Measurements from ENCODE around the gene NKX1-1. TPM values are rescaled to one million over a fixed set of nuclear protein-coding genes. Genes with fewer than 3 reads are reported as not detected.

The NKX1-1 gene
- total and polyA plus RNA-seq, 9 of the 15 experiments (the other 6 are each of a cell fraction or from before 2014, with no cell fraction given): not detected

- H3K9me3 ChIP-seq (replicated peaks; ENCODE audit: control insufficient read depth, insufficient read depth, low read depth, low read length): no peaks in the 10 kb centered on the region
- H3K79me2 ChIP-seq (ENCODE audit: control insufficient read depth, insufficient read depth, low read length): no peaks in the 10 kb centered on the region
- H4K20me1 ChIP-seq (replicated peaks; ENCODE audit: control insufficient read depth, insufficient read depth, low read length): no peaks in the 10 kb centered on the region; the same call in 1 of the 2 replicates
- peak overlapping the region; percentile 49; the same call in 1 of the 2 replicates for H2AFZ ChIP-seq (ENCODE audit: low read depth, low read length)
- peak overlapping the region; percentile 68 to 97 for H3K9ac ChIP-seq (ENCODE audit: insufficient read depth in 1 of 2, low read depth in 2 of 2, low read length in 2 of 2)
- peak overlapping the region; percentile 76 for H3K4me2 ChIP-seq (ENCODE audit: insufficient read depth, low read length)
- H3K36me3 ChIP-seq (ENCODE audit: control insufficient read depth, insufficient read depth, low read length): no peaks in the 10 kb centered on the region
- in situ Hi-C loops (cut with MboI) (loop anchor here (5.0 kb wide), 1 partner anchor 47 kb away; no protein-coding TSS in a partner anchor), intact Hi-C loops (cut with micrococcal nuclease) (no loop called here)
- BruUV-seq (replicated peaks): no TSS peak
- ChIA-PET CTCF (ENCODE audit: low intra/inter-chr PET ratio) (no interaction called here), POLR2A (interaction anchor here (1.1 to 1.6 kb wide), 2 partner anchors 13 to 260 kb away, joined by 3 to 4 read pairs; no protein-coding TSS in a partner anchor)
- H3K4me1 ChIP-seq (replicated peaks in 1 of 2; ENCODE audit: control insufficient read depth in 2 of 2, insufficient read depth in 2 of 2, low read length in 2 of 2): peaks cover 6 to 44% of the 10 kb centered on the region in 2 experiments; a peak in 4 of 5 replicates
- ATAC-seq: peak; percentile 75
- H3K27me3 ChIP-seq (ENCODE audit: control insufficient read depth in 2 of 2, insufficient read depth in 2 of 2, low read length in 2 of 2): peaks cover 0 to 33% of the 10 kb centered on the region in 2 experiments; a peak in 3 of 5 replicates
- FAIRE-seq: no peak
- WGBS (ENCODE audit: insufficient coverage, low coverage, missing lambda C conversion rate): 28% methylated on average over 60 of the region's 75 CpGs
- peak; percentile 63 to 84 (median 82) for DNase-seq (ENCODE audit: extremely low read depth in 1 of 4, low spot score in 3 of 4)
- H3K9me1 ChIP-seq (ENCODE audit: control insufficient read depth, insufficient read depth, low read length): peaks cover 2% of the 10 kb centered on the region
- H3K4me3 ChIP-seq: peak overlapping the region; percentile 34
- peak overlapping the region; percentile 73 for H3K27ac ChIP-seq (ENCODE audit: extremely low read depth, low read depth, low read length)
- no peak for TF ChIP-seq ETS1 (conservative IDR thresholded peaks at IDR 0.05; ENCODE audit: control insufficient read depth, low read depth, low read length)
- no peak for TF ChIP-seq NONO (IDR thresholded peaks at IDR 0.05; ENCODE audit: low read depth in 2 of 2, low read length in 1 of 2)
- TF ChIP-seq ZBED1 (IDR thresholded peaks at IDR 0.05): no peak
- TF ChIP-seq AFF4 (CRISPR knock-in tag; IDR thresholded peaks at IDR 0.05): 0 out of 2 replicates have a peak, but pooled peaks have one; percentile 39
- 0 out of 2 replicates have a peak, but pooled peaks have one; percentile 28 for TF ChIP-seq NKRF (IDR thresholded peaks at IDR 0.05; ENCODE audit: borderline replicate concordance)
- TF ChIP-seq MXI1 (IDR thresholded peaks at IDR 0.05; ENCODE audit: low read depth, low read length): 0 out of 2 replicates have a peak, but pooled peaks have one; percentile 5
These were observed 8.8 kb upstream of the NKX1-1 start for GRCh38 chr4:1414831-1415680.

Measured in K562 (cell line).